Activated naive CD4-positive, alpha-beta T cell treated with anti-CD3 and anti-CD28 coated beads, Interleukin-2, amount 10 ng/mL, durations not matched to agents 7 days and 5 days (primary cell): Measurements from ENCODE around the gene ADAMTS12.

Experiments used
- CTCF ChIA-PET: fragments of 350-600 bp; sonication (Branson Sonifier 250); formaldehyde crosslinking; loops from one replicate; lab custom pipeline; 2021; ENCODE audit warnings: antibody characterized with exemption; lab: Charles Lee
- DNase-seq: peaks from one replicate; pipeline ENCODE4 v3.0.0-alpha.2; 2020
- H3K27ac Mint-ChIP-seq: one replicate; pipeline ENCODE4 v1.8.0; 2021; ENCODE audit warnings: mild to moderate bottlenecking, moderate library complexity, mixed read lengths
- H3K27me3 Mint-ChIP-seq: one replicate; pipeline ENCODE4 v1.8.0; 2021; ENCODE audit warnings: mild to moderate bottlenecking, mixed read lengths
- H3K36me3 Mint-ChIP-seq: one replicate; pipeline ENCODE4 v1.8.0; 2021; ENCODE audit warnings: mixed read lengths
- H3K4me1 Mint-ChIP-seq: one replicate; pipeline ENCODE4 v1.8.0; 2021; ENCODE audit warnings: mixed read lengths
- H3K4me3 Mint-ChIP-seq: one replicate; pipeline ENCODE4 v1.8.0; 2021; ENCODE audit warnings: mild to moderate bottlenecking, moderate library complexity, mixed read lengths
- H3K9me3 Mint-ChIP-seq: one replicate; pipeline ENCODE4 v1.8.0; 2021; ENCODE audit warnings: mixed read lengths

Gene ADAMTS12

DNA sequence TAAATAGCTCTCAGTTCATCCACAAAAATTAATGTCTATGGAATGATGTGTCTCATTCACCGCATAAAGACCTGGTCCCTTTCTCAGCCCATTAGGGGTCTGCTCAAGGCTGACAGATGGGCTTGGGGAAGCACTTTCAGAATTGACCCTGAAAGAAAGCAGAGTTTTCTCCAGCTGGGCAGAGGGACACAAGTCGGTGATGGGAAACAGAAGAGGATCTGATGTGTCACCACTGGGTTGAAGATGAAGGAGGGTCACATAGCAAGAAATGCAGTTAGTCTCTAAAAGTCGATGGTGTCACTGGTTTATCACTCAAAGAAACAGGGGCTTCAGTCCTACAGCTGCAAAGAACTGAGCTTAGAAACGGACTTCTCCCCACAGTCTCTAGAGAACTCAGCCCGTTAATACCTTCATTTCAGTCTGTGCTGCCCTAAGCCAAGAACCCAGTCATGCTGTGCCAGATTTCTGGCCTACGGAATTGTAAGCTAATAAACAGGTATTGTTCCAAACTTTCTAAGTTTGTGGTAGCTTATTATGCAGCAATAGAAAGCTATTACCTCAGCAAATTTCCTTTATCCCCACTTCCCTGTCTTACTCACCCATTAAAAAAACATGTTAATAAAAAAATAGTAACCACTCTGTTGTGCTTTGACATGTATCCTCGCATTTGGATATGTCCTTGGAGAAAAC lies 64.6 kb downstream of the ADAMTS12 start:
- Mint-ChIP-seq H3K27ac (no peak overlapping the region), H3K4me1 (no peaks in the 10 kb centered on the region), H3K36me3 (no peaks in the 10 kb centered on the region), H3K9me3 (no peaks in the 10 kb centered on the region), H3K27me3 (peaks cover 20% of the 10 kb centered on the region), H3K4me3 (no peak overlapping the region)
- no peak for DNase-seq
- CTCF ChIA-PET = no interaction called here

DNA sequence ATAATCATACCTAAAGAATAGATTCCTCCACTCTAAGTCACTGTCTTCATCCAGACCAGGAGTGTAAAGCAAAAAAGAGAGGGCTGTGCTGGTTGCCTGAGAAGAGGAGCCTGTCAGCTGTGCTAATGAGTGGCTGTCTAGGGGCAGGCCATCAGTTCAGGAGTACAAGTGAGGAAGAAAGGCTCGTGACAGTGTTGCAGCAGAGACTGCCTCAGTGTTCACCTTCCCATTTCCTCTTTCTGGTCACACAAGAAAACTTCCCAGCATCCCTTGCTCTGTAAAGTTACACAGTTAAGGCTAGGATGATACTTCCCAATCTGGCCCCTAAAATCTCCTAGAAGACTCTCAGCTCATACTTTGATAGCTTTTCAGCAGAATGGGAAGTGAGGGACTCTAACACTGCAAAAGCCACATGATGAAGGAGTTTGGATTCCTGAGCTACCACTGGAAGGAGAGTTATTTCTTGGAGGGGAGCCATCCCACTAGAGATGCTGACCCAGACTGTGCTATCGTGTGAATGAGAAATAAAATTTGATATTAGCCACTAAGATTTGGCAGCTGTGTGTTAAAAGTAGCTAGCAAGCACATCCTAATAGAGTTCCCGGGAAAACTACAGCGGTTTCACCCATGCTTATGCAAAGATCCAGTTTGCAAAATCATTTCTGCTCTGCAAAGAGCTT lies 67.1 kb downstream of the ADAMTS12 start:
- no peaks in the 10 kb centered on the region for H3K4me1 Mint-ChIP-seq
- H3K36me3 Mint-ChIP-seq = no peaks in the 10 kb centered on the region
- peaks cover 14% of the 10 kb centered on the region for H3K27me3 Mint-ChIP-seq
- CTCF ChIA-PET = no interaction called here
- no peak overlapping the region for H3K27ac Mint-ChIP-seq
- no peak for DNase-seq
- no peaks in the 10 kb centered on the region for H3K9me3 Mint-ChIP-seq
- H3K4me3 Mint-ChIP-seq = no peak overlapping the region

DNA sequence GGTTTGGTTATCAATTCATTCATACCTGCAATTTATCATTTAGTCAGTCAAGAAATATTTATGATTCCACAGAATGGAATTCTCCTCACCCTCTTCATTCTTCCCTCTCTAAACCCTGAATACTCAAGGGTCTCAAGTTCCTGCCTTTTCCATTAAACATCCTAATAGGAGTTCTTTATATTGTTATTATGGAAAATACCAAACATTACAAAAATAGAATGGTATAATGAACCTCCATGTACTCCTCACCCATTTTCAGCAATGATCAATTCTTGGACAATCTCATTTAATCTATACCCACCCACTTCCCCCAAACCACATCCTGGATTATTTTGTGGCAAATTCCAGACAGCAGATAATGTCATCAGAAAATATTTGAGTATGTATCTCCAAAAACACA lies 74.5 kb downstream of the ADAMTS12 start:
- no peak overlapping the region for H3K27ac Mint-ChIP-seq
- H3K9me3 Mint-ChIP-seq = no peaks in the 10 kb centered on the region
- peaks cover 2% of the 10 kb centered on the region for H3K4me1 Mint-ChIP-seq
- no peaks in the 10 kb centered on the region for H3K36me3 Mint-ChIP-seq
- H3K4me3 Mint-ChIP-seq = no peak overlapping the region
- H3K27me3 Mint-ChIP-seq = peaks cover 6% of the 10 kb centered on the region
- CTCF ChIA-PET = no interaction called here
- DNase-seq = no peak

DNA sequence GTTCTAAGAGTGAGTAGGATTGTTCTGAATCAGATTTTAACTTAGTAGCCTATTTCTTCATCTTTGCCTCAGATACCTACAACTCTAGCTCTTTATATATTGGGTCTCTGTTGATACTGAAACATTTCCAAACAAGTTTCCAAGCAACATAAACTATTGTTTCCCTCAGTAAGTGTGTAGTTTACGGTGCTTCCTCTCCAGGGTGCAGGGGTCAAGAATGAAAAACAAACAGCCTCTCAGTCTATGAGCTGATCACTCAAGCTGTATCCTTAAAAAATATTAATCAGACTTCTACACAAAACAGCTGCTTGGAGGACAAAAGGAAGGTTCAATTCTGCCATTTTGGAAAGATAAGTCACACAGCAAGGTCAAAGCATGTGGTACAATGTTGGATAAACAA lies 75.0 kb downstream of the ADAMTS12 start:
- peaks cover 2% of the 10 kb centered on the region for H3K4me1 Mint-ChIP-seq
- peaks cover 6% of the 10 kb centered on the region for H3K27me3 Mint-ChIP-seq
- no peak for DNase-seq
- no peaks in the 10 kb centered on the region for H3K36me3 Mint-ChIP-seq
- no peak overlapping the region for H3K4me3 Mint-ChIP-seq
- no peak overlapping the region for H3K27ac Mint-ChIP-seq
- H3K9me3 Mint-ChIP-seq = no peaks in the 10 kb centered on the region
- CTCF ChIA-PET = no interaction called here

DNA sequence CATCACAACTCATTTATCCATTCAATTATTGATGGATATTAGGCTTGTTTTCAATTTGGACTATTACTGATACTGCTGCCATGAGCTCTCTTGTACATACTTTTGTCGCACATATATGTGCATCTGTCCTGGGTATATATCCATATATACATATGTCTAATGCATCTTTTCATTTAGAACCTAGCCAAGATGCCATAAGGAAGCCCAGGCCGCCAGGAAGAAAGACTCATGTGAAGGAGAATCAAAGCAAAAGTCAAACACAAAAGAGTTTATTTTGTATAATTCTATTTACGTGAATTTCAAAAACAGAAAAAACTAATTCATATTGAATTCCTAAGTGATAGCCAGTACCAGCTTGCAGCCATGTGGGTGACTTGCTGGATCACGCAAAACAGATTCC lies 79.0 kb downstream of the ADAMTS12 start:
- no peak overlapping the region for H3K27ac Mint-ChIP-seq
- H3K4me3 Mint-ChIP-seq = no peak overlapping the region
- peaks cover 10% of the 10 kb centered on the region for H3K27me3 Mint-ChIP-seq
- H3K4me1 Mint-ChIP-seq = peaks cover 20% of the 10 kb centered on the region
- CTCF ChIA-PET = no interaction called here
- H3K9me3 Mint-ChIP-seq = no peaks in the 10 kb centered on the region
- no peaks in the 10 kb centered on the region for H3K36me3 Mint-ChIP-seq
- no peak for DNase-seq

DNA sequence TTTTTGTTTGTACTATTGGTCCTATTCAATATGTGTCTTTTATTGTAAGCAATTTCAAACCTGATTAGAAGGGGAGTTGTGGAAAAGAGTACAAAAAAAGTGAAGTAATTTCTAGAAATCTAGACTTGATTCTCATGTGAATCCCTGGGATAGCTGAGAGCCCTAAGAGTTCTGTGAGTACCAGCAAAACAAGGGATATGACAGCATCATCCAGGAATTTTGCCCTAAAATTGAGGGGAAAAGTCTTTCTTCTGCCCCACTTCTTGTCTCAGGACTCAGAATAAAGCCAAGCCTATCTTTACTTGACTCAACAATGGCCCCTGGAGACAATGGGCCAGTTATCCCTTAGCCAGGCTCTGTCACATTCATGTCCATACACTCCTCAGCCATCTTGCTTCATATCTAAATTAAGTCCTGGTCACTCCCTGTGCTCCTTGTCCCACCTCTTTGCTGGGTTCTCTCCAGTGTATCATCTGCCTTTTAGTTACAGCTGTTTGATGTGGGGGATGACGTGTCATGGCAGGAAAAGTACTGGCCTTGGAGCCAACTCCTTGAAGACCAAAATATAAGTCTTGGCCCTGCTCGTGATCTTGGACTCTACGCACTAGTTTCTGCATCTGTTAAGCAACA lies 81.2 kb downstream of the ADAMTS12 start:
- H3K4me3 Mint-ChIP-seq = no peak overlapping the region

DNA sequence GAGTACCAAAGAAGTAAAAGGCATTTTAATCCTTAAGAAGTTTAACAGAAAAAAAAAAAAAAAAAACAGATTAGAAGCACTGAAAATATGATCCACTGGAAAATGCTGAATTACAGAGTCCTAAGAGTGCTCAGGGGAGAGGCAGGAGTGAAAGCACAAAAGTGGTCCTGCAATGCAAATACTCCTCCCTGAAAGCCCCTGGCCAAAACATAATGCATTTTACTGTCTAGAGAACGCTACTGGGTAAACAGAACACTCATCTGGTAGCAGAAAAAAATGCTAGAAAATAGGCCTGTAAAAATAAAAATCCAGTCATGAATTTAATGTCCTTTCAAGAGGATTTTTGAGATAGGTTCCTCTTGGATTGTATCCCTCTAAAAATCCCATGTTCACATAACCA lies 81.9 kb downstream of the ADAMTS12 start:
- DNase-seq = no peak
- Mint-ChIP-seq H3K27me3 (peaks cover 3% of the 10 kb centered on the region), H3K36me3 (no peaks in the 10 kb centered on the region), H3K4me1 (peaks cover 22% of the 10 kb centered on the region), H3K4me3 (no peak overlapping the region), H3K27ac (no peak overlapping the region), H3K9me3 (no peaks in the 10 kb centered on the region)
- CTCF ChIA-PET = no interaction called here

More for the DNA sequence above, 81.2 kb downstream of the ADAMTS12 start:
- Mint-ChIP-seq H3K36me3 (no peaks in the 10 kb centered on the region), H3K27ac (no peak overlapping the region), H3K4me1 (peaks cover 22% of the 10 kb centered on the region), H3K27me3 (peaks cover 7% of the 10 kb centered on the region), H3K9me3 (no peaks in the 10 kb centered on the region)
- CTCF ChIA-PET = no interaction called here
- no peak for DNase-seq

DNA sequence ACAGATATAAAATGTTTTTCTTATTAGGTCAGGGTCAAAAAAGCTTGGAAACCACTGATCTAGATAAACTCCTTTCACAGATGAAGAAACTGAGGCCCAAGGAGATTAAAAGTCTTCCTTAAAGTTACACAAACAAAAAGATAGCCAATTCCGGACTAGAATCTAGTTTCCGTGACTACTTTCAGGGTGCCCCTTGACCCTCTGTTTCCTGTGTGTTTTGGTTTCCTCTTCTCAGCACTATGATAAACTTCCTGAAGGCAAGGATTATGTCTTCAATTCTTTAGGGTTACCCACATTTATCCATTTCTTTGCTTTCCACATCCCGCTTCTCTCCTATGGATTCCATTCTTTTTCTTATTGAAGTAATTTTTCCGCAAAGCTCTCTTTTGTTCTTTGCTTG lies 83.1 kb downstream of the ADAMTS12 start:
- CTCF ChIA-PET = no interaction called here
- no peak for DNase-seq
- Mint-ChIP-seq H3K9me3 (no peaks in the 10 kb centered on the region), H3K27ac (peak overlapping the region; percentile 66), H3K27me3 (peaks cover 3% of the 10 kb centered on the region), H3K4me3 (no peak overlapping the region), H3K4me1 (peaks cover 22% of the 10 kb centered on the region), H3K36me3 (no peaks in the 10 kb centered on the region)

DNA sequence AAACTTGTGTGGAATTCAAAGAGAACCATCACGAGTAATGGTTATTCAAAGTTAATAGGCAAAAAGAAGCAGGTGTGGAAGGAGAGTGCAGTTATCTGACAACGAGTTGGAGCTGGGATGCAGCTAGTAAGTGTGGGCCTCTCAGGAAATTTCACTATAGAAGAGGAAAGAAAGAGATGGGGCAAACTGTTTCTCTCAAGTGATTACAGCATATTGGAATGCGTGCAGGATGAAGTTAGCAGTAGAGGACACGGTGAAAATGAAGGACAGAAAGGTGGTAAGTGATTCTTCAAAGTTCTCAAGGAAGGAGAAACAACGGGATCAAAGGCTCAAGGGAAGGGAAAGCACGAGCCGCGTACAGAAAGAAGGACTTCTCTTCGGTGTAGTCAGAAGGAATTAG lies 84.0 kb downstream of the ADAMTS12 start:
- Mint-ChIP-seq H3K4me1 (peaks cover 22% of the 10 kb centered on the region), H3K9me3 (no peaks in the 10 kb centered on the region), H3K27me3 (peaks cover 3% of the 10 kb centered on the region), H3K36me3 (no peaks in the 10 kb centered on the region), H3K4me3 (no peak overlapping the region), H3K27ac (no peak overlapping the region)
- CTCF ChIA-PET = no interaction called here
- DNase-seq = no peak

DNA sequence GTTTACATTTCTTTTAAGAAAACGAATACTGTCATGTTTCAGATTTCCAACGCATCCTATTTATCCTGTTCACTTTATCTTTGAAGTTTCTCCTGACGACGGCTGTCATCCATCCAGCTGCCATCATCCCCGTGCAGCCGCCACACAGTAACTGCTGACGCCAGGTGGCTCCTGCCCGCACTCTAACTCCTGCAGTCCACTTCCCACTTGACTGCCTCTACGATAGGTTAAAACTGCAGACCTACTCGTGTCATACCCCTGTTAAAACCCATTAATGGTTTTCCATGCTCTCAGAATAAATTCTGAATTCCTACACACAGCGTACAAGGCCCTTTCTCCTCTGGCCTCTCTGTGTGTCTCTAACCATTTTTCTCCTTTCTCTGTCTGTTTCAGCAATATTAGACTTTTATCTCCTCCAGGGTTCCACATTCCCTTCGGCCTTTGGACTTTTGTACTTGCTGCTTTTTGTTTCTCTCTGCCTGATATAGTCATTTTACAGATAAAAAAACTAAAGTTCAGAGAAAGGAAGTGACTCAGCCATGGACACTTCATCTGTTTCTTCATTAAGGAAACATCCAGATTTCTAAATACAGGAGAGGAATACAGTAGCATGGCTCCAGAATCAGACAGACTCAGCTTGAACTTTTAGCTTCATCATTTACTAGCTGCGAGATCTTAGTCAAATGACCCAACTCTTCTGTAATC lies 84.9 kb downstream of the ADAMTS12 start:
- DNase-seq = no peak
- Mint-ChIP-seq H3K36me3 (no peaks in the 10 kb centered on the region), H3K27me3 (peaks cover 3% of the 10 kb centered on the region), H3K4me1 (peaks cover 22% of the 10 kb centered on the region), H3K9me3 (no peaks in the 10 kb centered on the region), H3K27ac (no peak overlapping the region), H3K4me3 (no peak overlapping the region)
- CTCF ChIA-PET = interaction anchor here (1.1 kb wide), 1 partner anchor 163 kb away, joined by 3 read pairs; no protein-coding TSS in a partner anchor

DNA sequence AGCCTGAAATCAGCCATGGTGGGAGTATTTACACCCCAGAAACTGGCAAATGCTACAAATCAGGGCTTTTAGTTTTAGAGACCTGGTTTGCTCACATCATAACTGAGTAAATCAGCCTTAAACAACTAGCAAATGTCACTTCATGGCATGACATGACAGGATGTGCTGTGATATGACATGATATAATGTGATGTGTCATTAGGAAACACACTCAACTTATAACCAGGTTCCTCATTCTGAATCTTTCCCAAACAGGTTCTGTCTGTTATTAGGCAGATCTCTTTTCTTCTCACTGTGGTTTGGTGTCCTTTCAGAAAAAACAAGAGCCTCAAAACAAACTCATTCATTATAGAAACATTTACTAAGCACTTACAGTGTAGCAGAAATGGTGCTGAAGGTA lies 90.5 kb downstream of the ADAMTS12 start:
- Mint-ChIP-seq H3K4me1 (no peaks in the 10 kb centered on the region), H3K4me3 (no peak overlapping the region), H3K36me3 (no peaks in the 10 kb centered on the region), H3K27ac (no peak overlapping the region), H3K27me3 (no peaks in the 10 kb centered on the region), H3K9me3 (no peaks in the 10 kb centered on the region)
- DNase-seq = no peak
- CTCF ChIA-PET = no interaction called here

DNA sequence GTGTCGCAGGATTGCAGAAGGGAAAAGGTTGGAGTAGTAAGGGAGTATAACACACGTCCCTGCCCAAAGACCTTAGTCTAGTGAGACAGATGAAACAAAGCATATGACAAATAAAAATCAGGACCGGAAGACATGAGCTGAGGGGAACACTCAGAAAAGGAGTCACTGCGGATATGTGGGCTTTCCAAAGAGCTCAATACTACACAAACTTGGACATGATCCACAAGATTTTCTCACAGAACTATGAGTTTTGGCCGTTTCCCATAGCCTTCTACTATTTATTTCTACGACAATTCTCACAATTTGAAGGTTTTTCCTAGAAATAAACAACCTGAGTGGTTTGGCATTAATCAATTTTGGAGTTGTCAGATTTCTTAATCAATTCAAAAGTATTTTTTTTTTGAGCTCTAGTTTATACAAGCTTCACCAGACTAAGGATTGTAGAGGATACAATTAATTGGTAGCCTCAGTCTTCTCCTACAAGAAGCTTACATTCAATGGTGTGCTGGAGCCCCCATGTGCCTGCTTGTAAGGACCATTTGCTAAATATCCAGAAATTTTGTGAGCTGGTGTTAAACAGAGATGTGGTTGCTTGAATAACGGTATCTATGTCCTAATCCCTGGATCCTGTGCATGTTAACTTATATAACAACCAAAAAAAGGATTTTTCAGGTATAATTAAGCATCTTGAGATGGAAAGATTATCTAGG lies 91.4 kb downstream of the ADAMTS12 start:
- DNase-seq = no peak
- CTCF ChIA-PET = no interaction called here
- Mint-ChIP-seq H3K9me3 (no peaks in the 10 kb centered on the region), H3K27ac (no peak overlapping the region), H3K27me3 (no peaks in the 10 kb centered on the region), H3K4me1 (no peaks in the 10 kb centered on the region), H3K36me3 (no peaks in the 10 kb centered on the region), H3K4me3 (no peak overlapping the region)

DNA sequence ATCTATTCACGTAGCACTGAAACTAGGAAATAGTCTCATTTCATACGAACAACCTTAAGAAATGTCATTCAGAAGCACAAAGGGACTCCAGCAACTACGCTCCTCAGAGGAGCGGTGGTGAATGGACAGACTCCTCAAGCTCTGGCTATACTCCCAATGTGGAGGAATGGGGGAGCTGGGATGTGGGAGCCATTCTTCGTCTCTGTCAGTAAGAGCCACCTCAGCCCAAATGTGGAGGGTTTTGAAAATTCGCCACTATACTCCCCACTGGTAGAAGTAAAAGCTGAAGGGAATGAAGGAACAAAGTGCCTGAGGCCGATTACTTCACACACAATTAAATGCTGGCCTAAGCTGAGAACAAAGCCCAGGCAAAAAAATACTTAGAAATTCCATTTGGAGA lies 96.3 kb downstream of the ADAMTS12 start:
- Mint-ChIP-seq H3K27me3 (peaks cover 8% of the 10 kb centered on the region), H3K4me3 (no peak overlapping the region)

DNA sequence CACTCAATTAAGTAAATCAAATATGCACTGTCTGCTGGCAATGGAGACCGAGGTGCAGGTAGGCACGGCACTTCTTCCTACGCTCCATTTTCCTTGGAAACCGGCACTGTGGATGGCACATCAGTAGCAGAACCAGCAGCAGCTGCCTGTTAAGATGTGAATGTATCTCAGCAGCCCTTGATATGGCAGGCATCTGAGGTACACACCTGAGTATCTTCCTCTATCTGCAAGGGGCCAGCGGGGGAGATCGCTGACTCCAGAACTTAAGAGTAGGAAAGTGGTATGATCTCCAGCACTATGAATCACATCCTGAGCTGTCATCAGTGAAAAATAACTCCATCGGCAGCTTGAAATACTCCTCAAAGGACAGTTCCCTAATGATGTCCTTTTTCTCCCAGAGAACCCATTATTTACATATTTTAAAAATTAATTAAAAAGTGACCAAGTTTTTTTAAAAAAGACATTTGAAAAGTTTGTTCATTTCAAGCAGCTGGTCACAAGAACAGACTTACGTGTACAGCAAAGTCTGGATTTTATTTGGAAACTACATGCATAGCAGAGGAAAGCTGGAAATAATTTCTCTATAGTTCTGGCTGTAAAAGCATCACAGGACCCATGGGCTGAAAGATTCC lies 97.1 kb downstream of the ADAMTS12 start:
- no peak for DNase-seq
- Mint-ChIP-seq H3K27me3 (peaks cover 8% of the 10 kb centered on the region), H3K4me1 (no peaks in the 10 kb centered on the region), H3K4me3 (no peak overlapping the region), H3K27ac (no peak overlapping the region), H3K36me3 (no peaks in the 10 kb centered on the region), H3K9me3 (no peaks in the 10 kb centered on the region)
- CTCF ChIA-PET = no interaction called here

More for the DNA sequence above, 96.3 kb downstream of the ADAMTS12 start:
- no peaks in the 10 kb centered on the region for H3K36me3 Mint-ChIP-seq
- CTCF ChIA-PET = no interaction called here
- H3K4me1 Mint-ChIP-seq = no peaks in the 10 kb centered on the region
- no peak overlapping the region for H3K27ac Mint-ChIP-seq
- DNase-seq = no peak
- H3K9me3 Mint-ChIP-seq = no peaks in the 10 kb centered on the region
